ENCODE results near the gene SYAP1.

Gene SYAP1

DNA sequence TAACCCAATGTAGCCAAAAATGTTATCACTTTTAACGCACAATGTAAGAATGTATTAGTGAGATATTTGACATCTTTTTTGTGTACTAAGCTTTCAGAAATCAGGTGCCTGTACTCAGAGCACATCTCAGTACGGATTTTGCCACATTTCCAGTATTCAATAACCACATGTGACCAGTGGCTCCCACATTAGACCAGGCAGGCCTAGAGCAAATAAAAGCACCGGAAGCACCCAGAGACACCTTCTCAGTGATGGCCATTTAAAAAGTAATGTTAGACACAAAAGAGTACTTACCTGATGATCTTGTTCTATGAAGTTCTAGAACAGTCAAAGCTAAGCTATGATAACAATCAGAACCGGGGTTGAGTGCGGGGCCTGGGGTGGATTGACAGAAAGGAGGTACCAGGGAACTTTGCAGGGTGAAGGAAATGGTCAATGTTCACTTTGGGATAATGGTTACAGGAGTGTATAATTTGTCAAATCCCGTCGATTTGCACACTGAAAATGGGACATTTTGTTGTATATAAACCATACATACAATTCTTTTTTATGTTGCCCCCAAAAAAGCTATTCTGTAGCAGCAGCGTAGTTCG lies 8.1 kb upstream of the SYAP1 start:
- Histone ChIP-seq H3K4me3 (replicated peaks; ENCODE audit: insufficient read depth, low read length) (peak overlapping the region; percentile 71), H3K27ac (replicated peaks) (peak overlapping the region; percentile 80)

DNA sequence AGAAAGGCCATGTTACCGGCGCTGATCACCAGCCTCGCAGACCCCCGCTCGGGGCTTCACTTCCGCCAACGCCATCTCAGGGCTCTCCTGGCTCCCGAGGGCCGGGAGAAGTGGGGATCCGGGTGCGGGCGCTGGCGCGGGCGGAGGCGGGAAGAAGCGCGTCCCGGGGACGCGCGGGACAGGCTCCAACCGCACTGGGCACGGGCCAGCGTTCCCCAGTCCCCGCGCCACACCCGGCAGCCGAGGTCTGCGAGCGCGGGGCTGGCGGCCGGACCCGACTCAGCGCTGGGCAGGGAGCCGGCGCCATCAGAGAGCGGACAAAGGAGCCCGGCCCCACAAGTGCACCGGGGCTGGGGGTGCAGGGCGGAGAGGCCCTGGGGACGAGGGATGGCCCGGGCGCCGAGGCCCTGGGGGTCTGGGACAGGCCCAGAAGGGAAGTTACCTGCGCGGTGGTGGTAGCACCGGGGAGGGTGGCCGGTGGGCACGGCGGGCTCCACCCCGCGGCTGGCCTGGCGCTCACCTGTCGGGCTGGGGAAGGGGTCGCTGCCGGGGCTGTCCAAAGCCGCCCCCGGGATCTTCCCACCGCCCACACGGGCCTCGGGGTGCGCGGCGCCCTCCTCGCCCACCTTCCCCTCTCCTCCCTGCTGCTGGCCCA lies 7.4 kb upstream of the SYAP1 start:
- Histone ChIP-seq H3K27me3 (ENCODE audit: insufficient read depth, poor library complexity, severe bottlenecking) (no peaks in the 10 kb centered on the region), H3K4me3 (replicated peaks; ENCODE audit: insufficient read depth, low read length) (peak overlapping the region; percentile 71), H3K27ac (replicated peaks) (peak overlapping the region; percentile 80)
- TF ChIP-seq POLR2AphosphoS5 (IDR thresholded peaks at IDR 0.05; ENCODE audit: low read depth) (no peak), GABPA (IDR thresholded peaks at IDR 0.05; ENCODE audit: low read depth) (no peak), SPI1 (IDR thresholded peaks at IDR 0.05; ENCODE audit: borderline replicate concordance, low read depth) (no peak)
- TF ChIP-seq, protein P1, sequence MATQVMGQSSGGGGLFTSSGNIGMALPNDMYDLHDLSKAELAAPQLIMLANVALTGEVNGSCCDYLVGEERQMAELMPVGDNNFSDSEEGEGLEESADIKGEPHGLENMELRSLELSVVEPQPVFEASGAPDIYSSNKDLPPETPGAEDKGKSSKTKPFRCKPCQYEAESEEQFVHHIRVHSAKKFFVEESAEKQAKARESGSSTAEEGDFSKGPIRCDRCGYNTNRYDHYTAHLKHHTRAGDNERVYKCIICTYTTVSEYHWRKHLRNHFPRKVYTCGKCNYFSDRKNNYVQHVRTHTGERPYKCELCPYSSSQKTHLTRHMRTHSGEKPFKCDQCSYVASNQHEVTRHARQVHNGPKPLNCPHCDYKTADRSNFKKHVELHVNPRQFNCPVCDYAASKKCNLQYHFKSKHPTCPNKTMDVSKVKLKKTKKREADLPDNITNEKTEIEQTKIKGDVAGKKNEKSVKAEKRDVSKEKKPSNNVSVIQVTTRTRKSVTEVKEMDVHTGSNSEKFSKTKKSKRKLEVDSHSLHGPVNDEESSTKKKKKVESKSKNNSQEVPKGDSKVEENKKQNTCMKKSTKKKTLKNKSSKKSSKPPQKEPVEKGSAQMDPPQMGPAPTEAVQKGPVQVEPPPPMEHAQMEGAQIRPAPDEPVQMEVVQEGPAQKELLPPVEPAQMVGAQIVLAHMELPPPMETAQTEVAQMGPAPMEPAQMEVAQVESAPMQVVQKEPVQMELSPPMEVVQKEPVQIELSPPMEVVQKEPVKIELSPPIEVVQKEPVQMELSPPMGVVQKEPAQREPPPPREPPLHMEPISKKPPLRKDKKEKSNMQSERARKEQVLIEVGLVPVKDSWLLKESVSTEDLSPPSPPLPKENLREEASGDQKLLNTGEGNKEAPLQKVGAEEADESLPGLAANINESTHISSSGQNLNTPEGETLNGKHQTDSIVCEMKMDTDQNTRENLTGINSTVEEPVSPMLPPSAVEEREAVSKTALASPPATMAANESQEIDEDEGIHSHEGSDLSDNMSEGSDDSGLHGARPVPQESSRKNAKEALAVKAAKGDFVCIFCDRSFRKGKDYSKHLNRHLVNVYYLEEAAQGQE (IDR thresholded peaks at IDR 0.05; ENCODE audit: insufficient replicate concordance, low read depth), result no peak
- TF ChIP-seq, protein P2, sequence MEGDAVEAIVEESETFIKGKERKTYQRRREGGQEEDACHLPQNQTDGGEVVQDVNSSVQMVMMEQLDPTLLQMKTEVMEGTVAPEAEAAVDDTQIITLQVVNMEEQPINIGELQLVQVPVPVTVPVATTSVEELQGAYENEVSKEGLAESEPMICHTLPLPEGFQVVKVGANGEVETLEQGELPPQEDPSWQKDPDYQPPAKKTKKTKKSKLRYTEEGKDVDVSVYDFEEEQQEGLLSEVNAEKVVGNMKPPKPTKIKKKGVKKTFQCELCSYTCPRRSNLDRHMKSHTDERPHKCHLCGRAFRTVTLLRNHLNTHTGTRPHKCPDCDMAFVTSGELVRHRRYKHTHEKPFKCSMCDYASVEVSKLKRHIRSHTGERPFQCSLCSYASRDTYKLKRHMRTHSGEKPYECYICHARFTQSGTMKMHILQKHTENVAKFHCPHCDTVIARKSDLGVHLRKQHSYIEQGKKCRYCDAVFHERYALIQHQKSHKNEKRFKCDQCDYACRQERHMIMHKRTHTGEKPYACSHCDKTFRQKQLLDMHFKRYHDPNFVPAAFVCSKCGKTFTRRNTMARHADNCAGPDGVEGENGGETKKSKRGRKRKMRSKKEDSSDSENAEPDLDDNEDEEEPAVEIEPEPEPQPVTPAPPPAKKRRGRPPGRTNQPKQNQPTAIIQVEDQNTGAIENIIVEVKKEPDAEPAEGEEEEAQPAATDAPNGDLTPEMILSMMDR (IDR thresholded peaks at IDR 0.05; ENCODE audit: insufficient read depth, low read length), result no peak
- DNase-seq (ENCODE audit: low read depth in 1 of 2, low spot score in 1 of 2), result no peak

More for the DNA sequence above, 8.1 kb upstream of the SYAP1 start:
- no peaks in the 10 kb centered on the region for H3K27me3 ChIP-seq (ENCODE audit: insufficient read depth, poor library complexity, severe bottlenecking)
- no peak for TF ChIP-seq SPI1 (IDR thresholded peaks at IDR 0.05; ENCODE audit: borderline replicate concordance, low read depth)
- TF ChIP-seq GABPA (IDR thresholded peaks at IDR 0.05; ENCODE audit: low read depth), result no peak
- TF ChIP-seq, protein P1 (IDR thresholded peaks at IDR 0.05; ENCODE audit: insufficient replicate concordance, low read depth), result no peak
- no peak for TF ChIP-seq POLR2AphosphoS5 (IDR thresholded peaks at IDR 0.05; ENCODE audit: low read depth)
- TF ChIP-seq, protein P2 (IDR thresholded peaks at IDR 0.05; ENCODE audit: insufficient read depth, low read length), result no peak
- DNase-seq (ENCODE audit: low read depth in 1 of 2, low spot score in 1 of 2), result no peak

DNA sequence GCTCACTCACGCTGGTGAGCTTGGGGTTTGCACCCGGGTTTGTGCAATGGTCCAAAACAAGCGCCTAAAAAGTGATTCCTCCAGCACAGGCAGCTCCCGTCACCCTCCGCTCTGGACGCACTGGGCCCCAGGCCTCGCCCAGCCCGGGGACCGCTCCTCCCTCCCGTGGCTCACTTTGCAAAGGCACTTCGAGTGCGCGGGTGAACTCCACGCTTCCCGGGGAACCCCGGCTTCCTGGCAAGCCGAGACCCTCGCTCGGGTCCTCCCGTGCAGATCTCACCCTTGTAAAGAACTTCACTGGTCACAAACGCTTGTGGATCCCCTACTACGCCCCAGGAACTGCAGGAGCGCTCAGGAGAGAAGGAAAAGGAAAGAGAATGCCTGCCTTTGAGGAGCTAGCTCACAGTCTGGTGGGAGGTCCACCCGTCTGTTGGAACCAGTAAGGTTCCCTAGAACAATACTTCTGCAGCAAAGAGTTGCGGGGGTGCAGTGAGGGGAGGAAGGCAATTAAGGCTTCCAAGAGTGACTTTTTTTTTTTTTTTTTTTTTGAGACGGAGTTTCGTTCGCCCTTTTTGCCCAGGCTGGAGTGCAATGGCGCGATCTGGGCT lies 6.8 kb upstream of the SYAP1 start, which contains the start of gene CTPS2:
Gene CTPS2, minus strand, starts transcription at position 122 of the 608 bp plus-strand sequence. CDS start 9,767 bp downstream, outside the sequence.
- DNase-seq (ENCODE audit: low read depth in 1 of 2, low spot score in 1 of 2), result peak; percentile 41 to 76
- H3K27me3 ChIP-seq (ENCODE audit: insufficient read depth, poor library complexity, severe bottlenecking), result no peaks in the 10 kb centered on the region
- no peak for TF ChIP-seq SPI1 (IDR thresholded peaks at IDR 0.05; ENCODE audit: borderline replicate concordance, low read depth)
- no peak for TF ChIP-seq GABPA (IDR thresholded peaks at IDR 0.05; ENCODE audit: low read depth)
- TF ChIP-seq, protein P2 (IDR thresholded peaks at IDR 0.05; ENCODE audit: insufficient read depth, low read length), result no peak
- TF ChIP-seq, protein P1 (IDR thresholded peaks at IDR 0.05; ENCODE audit: insufficient replicate concordance, low read depth), result peak; percentile 49
- peak; percentile 79 for TF ChIP-seq POLR2AphosphoS5 (IDR thresholded peaks at IDR 0.05; ENCODE audit: low read depth)
- peak within 1 kb of the TSS; percentile 80 for H3K27ac ChIP-seq (replicated peaks)
- peak within 1 kb of the TSS; percentile 71 for H3K4me3 ChIP-seq (replicated peaks; ENCODE audit: insufficient read depth, low read length)

Measured in HL-60 (cell line).